ENCODE measurements around the gene SSTR5.
"Not testable (repeated sequence)": the region's sequence is repeated elsewhere in the genome, so short reads cannot be mapped to it uniquely, and the experiment has no call there.

Gene SSTR5

DNA sequence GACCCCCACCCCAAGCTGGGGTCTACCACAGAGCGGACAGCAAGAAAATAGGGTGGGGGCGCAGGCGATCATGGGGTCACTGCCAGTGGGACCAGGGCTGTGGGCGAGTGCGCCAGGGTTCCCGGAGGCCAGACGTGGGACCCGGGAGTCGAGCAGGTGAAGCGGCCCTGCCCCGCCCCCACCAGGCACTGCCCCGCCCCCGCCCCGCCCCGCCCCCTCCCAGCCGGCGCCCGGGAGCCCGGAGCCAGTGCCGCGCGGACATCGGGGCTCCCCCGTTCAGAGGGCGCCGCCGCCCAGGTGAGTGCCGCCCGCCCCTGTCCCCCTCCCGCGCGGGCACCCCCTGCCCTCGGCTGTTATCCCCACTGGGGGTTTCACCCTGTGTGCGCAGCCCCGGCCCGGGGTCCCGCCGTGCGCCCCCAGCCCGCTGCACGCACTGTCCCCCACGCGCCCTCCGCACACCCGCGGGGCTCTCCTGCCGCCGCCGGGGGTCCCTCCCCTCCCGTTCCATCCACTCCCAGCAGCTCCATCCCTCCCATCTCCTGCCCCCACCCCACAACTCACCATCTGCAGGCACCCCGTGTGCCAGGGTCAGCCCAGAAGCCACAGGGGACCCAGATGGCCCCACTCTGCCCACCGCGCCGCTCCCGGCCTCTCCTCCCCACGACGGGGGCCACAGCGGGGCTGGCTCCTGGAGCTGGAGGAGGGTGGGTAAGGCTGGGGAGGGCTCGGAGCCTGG, at the start of gene SSTR5:
Gene SSTR5, plus strand, starts transcription at position 222 of the 736 bp plus-strand sequence. CDS start 6,122 bp downstream, outside the sequence.
- no peaks in the 10 kb centered on the region for H3K9me3 ChIP-seq (ENCODE audit: control insufficient read depth, insufficient read depth, low read length)
- peaks cover 16% of the 10 kb centered on the region; the same call in 1 of the 2 replicates for H3K4me1 ChIP-seq (ENCODE audit: control insufficient read depth, insufficient read depth, low read length)
- H3K36me3 ChIP-seq (ENCODE audit: control insufficient read depth, insufficient read depth, low read length): no peaks in the 10 kb centered on the region
- no peak within 1 kb of the TSS for H3K27ac ChIP-seq (ENCODE audit: low read depth, low read length)
- no peak within 1 kb of the TSS for H3K9ac ChIP-seq (ENCODE audit: low read depth, low read length)
- peaks cover 14% of the 10 kb centered on the region; the same call in 1 of the 2 replicates for H3K27me3 ChIP-seq (ENCODE audit: control insufficient read depth, insufficient read depth, low read length)
- peak within 1 kb of the TSS; percentile 53 for H3K4me3 ChIP-seq (ENCODE audit: low read depth, low read length)

- H3K36me3 ChIP-seq (ENCODE audit: control insufficient read depth, insufficient read depth, low read length): no peaks in the 10 kb centered on the region
- no peaks in the 10 kb centered on the region for H3K9me3 ChIP-seq (ENCODE audit: control insufficient read depth, insufficient read depth, low read length)
- no peak overlapping the region for H3K9ac ChIP-seq (ENCODE audit: low read depth, low read length)
- no peaks in the 10 kb centered on the region for H3K27me3 ChIP-seq (ENCODE audit: control insufficient read depth, insufficient read depth, low read length)
- no peak overlapping the region for H3K4me3 ChIP-seq (ENCODE audit: low read depth, low read length)
- no peak overlapping the region for H3K27ac ChIP-seq (ENCODE audit: low read depth, low read length)
- H3K4me1 ChIP-seq (ENCODE audit: control insufficient read depth, insufficient read depth, low read length): no peaks in the 10 kb centered on the region
Observed at GRCh38 chr16:1024138-1024537, 48.4 kb upstream of the SSTR5 start.

- H3K4me3 ChIP-seq (ENCODE audit: low read depth, low read length); H3K27me3 ChIP-seq (ENCODE audit: control insufficient read depth, insufficient read depth, low read length); H3K4me1 ChIP-seq (ENCODE audit: control insufficient read depth, insufficient read depth, low read length); H3K27ac ChIP-seq (ENCODE audit: low read depth, low read length); H3K9me3 ChIP-seq (ENCODE audit: control insufficient read depth, insufficient read depth, low read length); H3K36me3 ChIP-seq (ENCODE audit: control insufficient read depth, insufficient read depth, low read length); H3K9ac ChIP-seq (ENCODE audit: low read depth, low read length): not testable (repeated sequence)
Observed at GRCh38 chr16:1025183-1025809, 47.3 kb upstream of the SSTR5 start.

GRCh38 chr16:1026057-1026783, 46.3 kb upstream of the SSTR5 start:
- no peaks in the 10 kb centered on the region for H3K36me3 ChIP-seq (ENCODE audit: control insufficient read depth, insufficient read depth, low read length)
- H3K27ac ChIP-seq (ENCODE audit: low read depth, low read length): no peak overlapping the region
- H3K9ac ChIP-seq (ENCODE audit: low read depth, low read length): no peak overlapping the region
- H3K9me3 ChIP-seq (ENCODE audit: control insufficient read depth, insufficient read depth, low read length): no peaks in the 10 kb centered on the region
- no peak overlapping the region for H3K4me3 ChIP-seq (ENCODE audit: low read depth, low read length)
- no peaks in the 10 kb centered on the region for H3K4me1 ChIP-seq (ENCODE audit: control insufficient read depth, insufficient read depth, low read length)
- H3K27me3 ChIP-seq (ENCODE audit: control insufficient read depth, insufficient read depth, low read length): no peaks in the 10 kb centered on the region

DNA sequence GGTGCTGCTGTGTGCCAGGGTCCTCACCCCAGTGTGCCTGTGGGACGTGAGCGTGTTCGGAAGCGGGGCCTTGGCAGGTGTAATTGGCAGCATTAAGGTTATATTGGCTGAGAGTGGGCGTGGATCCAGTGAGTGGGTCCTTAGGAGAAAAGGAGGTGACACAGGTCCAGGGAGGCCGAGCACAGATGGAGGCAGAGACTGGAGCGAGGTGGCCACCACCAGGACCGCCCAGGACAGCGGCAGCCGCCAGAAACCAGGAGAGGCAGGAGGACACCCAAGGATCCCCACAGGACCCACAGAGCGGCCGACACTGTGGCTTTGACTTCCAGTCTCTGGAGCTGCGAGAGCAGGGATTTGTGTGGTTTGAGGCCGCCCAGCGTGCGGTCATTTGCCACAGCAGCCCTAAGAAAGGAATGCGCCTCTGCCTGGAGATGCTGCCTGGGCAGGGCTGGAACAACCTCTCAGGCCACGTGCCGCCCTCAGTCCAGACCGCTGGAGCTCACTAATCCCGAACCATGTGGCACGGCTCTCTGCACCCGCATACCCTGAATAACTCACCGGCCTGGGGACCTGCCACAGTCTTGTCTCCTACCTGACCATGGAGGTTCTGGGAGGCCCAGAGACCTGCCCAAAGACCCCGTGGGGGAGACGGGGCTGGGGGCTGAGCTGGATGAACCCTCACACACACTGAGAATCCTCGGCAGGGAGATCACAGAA, 45.6 kb upstream of the SSTR5 start:
- no peaks in the 10 kb centered on the region for H3K27me3 ChIP-seq (ENCODE audit: control insufficient read depth, insufficient read depth, low read length)
- H3K9ac ChIP-seq (ENCODE audit: low read depth, low read length): no peak overlapping the region

DNA sequence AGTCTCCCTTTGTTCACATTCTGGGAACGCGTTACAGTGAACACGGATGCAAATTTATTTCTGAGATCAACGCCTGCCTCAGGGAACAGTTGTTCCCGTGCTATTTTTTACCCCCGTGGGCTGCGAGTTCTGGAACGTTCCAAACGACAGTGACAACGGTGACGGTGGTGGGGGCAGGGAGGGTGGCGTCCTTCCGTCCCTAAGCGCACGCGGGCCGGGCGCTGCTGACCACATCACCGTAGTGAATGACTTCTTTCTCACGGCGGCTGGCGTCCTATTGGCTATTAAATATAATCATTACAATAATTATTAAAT, 45.1 kb upstream of the SSTR5 start:
- Histone ChIP-seq H3K27ac (ENCODE audit: low read depth, low read length) (no peak overlapping the region), H3K4me1 (ENCODE audit: control insufficient read depth, insufficient read depth, low read length) (no peaks in the 10 kb centered on the region), H3K9me3 (ENCODE audit: control insufficient read depth, insufficient read depth, low read length) (no peaks in the 10 kb centered on the region), H3K27me3 (ENCODE audit: control insufficient read depth, insufficient read depth, low read length) (no peaks in the 10 kb centered on the region), H3K36me3 (ENCODE audit: control insufficient read depth, insufficient read depth, low read length) (no peaks in the 10 kb centered on the region), H3K4me3 (ENCODE audit: low read depth, low read length) (no peak overlapping the region), H3K9ac (ENCODE audit: low read depth, low read length) (no peak overlapping the region)

More for the DNA sequence above, 45.6 kb upstream of the SSTR5 start:
- H3K4me1 ChIP-seq (ENCODE audit: control insufficient read depth, insufficient read depth, low read length): no peaks in the 10 kb centered on the region
- no peaks in the 10 kb centered on the region for H3K9me3 ChIP-seq (ENCODE audit: control insufficient read depth, insufficient read depth, low read length)
- H3K27ac ChIP-seq (ENCODE audit: low read depth, low read length): no peak overlapping the region
- H3K4me3 ChIP-seq (ENCODE audit: low read depth, low read length): no peak overlapping the region
- no peaks in the 10 kb centered on the region for H3K36me3 ChIP-seq (ENCODE audit: control insufficient read depth, insufficient read depth, low read length)

- no peak overlapping the region for H3K27ac ChIP-seq (ENCODE audit: low read depth, low read length)
- no peaks in the 10 kb centered on the region for H3K36me3 ChIP-seq (ENCODE audit: control insufficient read depth, insufficient read depth, low read length)
- H3K9ac ChIP-seq (ENCODE audit: low read depth, low read length): no peak overlapping the region
- H3K9me3 ChIP-seq (ENCODE audit: control insufficient read depth, insufficient read depth, low read length): no peaks in the 10 kb centered on the region
- no peaks in the 10 kb centered on the region for H3K4me1 ChIP-seq (ENCODE audit: control insufficient read depth, insufficient read depth, low read length)
- no peak overlapping the region for H3K4me3 ChIP-seq (ENCODE audit: low read depth, low read length)
- no peaks in the 10 kb centered on the region for H3K27me3 ChIP-seq (ENCODE audit: control insufficient read depth, insufficient read depth, low read length)
Observed at GRCh38 chr16:1028056-1028455, 44.5 kb upstream of the SSTR5 start.

- H3K4me3 ChIP-seq (ENCODE audit: low read depth, low read length): no peak overlapping the region
- H3K9ac ChIP-seq (ENCODE audit: low read depth, low read length): no peak overlapping the region
- H3K9me3 ChIP-seq (ENCODE audit: control insufficient read depth, insufficient read depth, low read length): no peaks in the 10 kb centered on the region
- no peaks in the 10 kb centered on the region for H3K36me3 ChIP-seq (ENCODE audit: control insufficient read depth, insufficient read depth, low read length)
- no peak overlapping the region for H3K27ac ChIP-seq (ENCODE audit: low read depth, low read length)
- H3K4me1 ChIP-seq (ENCODE audit: control insufficient read depth, insufficient read depth, low read length): no peaks in the 10 kb centered on the region
- H3K27me3 ChIP-seq (ENCODE audit: control insufficient read depth, insufficient read depth, low read length): no peaks in the 10 kb centered on the region
Observed at GRCh38 chr16:1028524-1029258, 43.9 kb upstream of the SSTR5 start.

DNA sequence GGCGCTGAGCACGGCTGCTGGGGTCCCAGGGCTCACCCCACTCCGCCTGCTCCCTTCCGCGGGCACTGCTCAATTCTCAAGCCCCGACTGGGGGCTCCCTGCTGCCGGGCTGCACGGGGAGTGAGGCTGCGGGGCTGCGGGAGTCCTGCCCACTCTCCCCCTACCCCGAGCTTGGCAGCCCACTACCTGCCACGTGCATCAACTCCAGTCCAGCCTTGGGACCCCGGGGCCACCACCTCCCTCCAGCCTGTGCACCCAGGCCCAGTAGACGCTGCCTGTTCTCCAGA, 43.3 kb upstream of the SSTR5 start:
- Histone ChIP-seq H3K4me1 (ENCODE audit: control insufficient read depth, insufficient read depth, low read length) (no peaks in the 10 kb centered on the region), H3K9me3 (ENCODE audit: control insufficient read depth, insufficient read depth, low read length) (no peaks in the 10 kb centered on the region), H3K36me3 (ENCODE audit: control insufficient read depth, insufficient read depth, low read length) (no peaks in the 10 kb centered on the region), H3K9ac (ENCODE audit: low read depth, low read length) (no peak overlapping the region), H3K27ac (ENCODE audit: low read depth, low read length) (no peak overlapping the region), H3K4me3 (ENCODE audit: low read depth, low read length) (no peak overlapping the region), H3K27me3 (ENCODE audit: control insufficient read depth, insufficient read depth, low read length) (no peaks in the 10 kb centered on the region)

- Histone ChIP-seq H3K4me3 (ENCODE audit: low read depth, low read length) (no peak overlapping the region), H3K27ac (ENCODE audit: low read depth, low read length) (no peak overlapping the region), H3K4me1 (ENCODE audit: control insufficient read depth, insufficient read depth, low read length) (no peaks in the 10 kb centered on the region), H3K9ac (ENCODE audit: low read depth, low read length) (no peak overlapping the region), H3K27me3 (ENCODE audit: control insufficient read depth, insufficient read depth, low read length) (no peaks in the 10 kb centered on the region), H3K9me3 (ENCODE audit: control insufficient read depth, insufficient read depth, low read length) (no peaks in the 10 kb centered on the region), H3K36me3 (ENCODE audit: control insufficient read depth, insufficient read depth, low read length) (no peaks in the 10 kb centered on the region)
Observed at GRCh38 chr16:1030473-1030901, 42.1 kb upstream of the SSTR5 start.
